ENCODE measurements around the gene SAMD8.

DNA sequence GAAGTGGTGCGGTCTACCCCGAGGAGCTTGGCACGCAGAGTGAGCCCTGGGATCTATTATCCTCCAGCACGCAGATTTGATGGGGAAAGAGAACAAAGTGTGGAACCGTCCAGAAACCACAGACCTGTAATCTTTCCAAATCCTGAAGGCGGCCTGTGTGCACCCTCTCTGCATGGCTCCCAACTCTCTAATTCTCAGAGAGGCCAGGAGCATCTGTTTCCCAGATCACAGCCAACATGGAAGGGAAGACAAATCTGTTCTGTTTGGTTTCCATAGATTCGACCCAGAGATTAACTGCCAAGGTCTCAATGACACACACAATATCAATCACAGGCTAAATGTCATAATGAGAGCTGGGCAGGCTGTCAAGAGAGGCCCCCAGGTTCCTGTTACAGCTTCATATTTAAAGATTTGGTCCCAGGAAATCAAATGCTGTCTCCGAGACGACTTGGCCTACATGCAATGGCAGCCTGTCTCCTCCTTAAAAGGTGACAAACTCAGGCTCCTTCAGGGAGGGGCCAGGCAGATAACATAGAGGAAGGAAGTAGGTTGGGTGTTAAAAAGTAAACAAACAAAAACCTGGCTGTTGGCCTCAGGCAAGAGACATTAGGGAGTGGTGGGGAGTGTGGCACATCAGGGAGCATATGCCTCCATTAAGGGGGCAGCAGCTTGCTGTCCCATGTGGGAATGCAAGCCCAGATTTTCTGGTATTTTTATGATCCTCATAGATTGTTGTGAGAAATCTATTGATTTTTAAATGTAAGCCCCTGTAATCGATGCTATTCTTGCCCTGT is 48.8 kb upstream of the SAMD8 start:
- peak; percentile 71 for TF ChIP-seq GATA2 (IDR thresholded peaks at IDR 0.05; ENCODE audit: low read depth, low read length)
- no peak for TF ChIP-seq GATA3 (IDR thresholded peaks at IDR 0.05; ENCODE audit: low read depth, low read length)
